Stimulated activated CD4-positive, alpha-beta T cell treated with anti-CD3 and anti-CD28 coated beads, Interleukin-1b, Interleukin-23, amount 100 ng/mL, for 1 hour (primary cell): ENCODE results near the gene SLC2A1.
A peak's percentile ranks its signal among the peaks of the same experiment; 100 is the strongest.

Experiments used
- DNase-seq, 2 donors: peaks; one replicate each; pipeline ENCODE4 v3.0.0-alpha.2; 2020; ENCODE audit warnings: low read depth in 2 of 2

Gene SLC2A1

GRCh38 chr1:42958488-42959319, at the start of gene SLC2A1:
Gene SLC2A1, minus strand, starts transcription at chr1:42958868. Its CDS starts 217 bp downstream, at chr1:42958651.
- DNase-seq, result peak; percentile 89 to 92

- no peak for DNase-seq
Measured at GRCh38 chr1:43007377-43008114, 48.9 kb upstream of the SLC2A1 start.

- no peak for DNase-seq
Measured at GRCh38 chr1:43005460-43006361, 47.0 kb upstream of the SLC2A1 start.

GRCh38 chr1:43004587-43005459, 46.2 kb upstream of the SLC2A1 start:
- DNase-seq, result no peak

GRCh38 chr1:43002766-43003165, 44.1 kb upstream of the SLC2A1 start:
- no peak for DNase-seq

- DNase-seq, result no peak
Measured at GRCh38 chr1:43002116-43002515, 43.4 kb upstream of the SLC2A1 start.

GRCh38 chr1:43001434-43001833, 42.8 kb upstream of the SLC2A1 start:
- no peak for DNase-seq

GRCh38 chr1:43000271-43000670, 41.6 kb upstream of the SLC2A1 start:
- DNase-seq, result no peak

- no peak for DNase-seq
Measured at GRCh38 chr1:42999308-42999707, 40.6 kb upstream of the SLC2A1 start.

- no peak for DNase-seq
Measured at GRCh38 chr1:42998386-42998785, 39.7 kb upstream of the SLC2A1 start.

- no peak for DNase-seq
Measured at GRCh38 chr1:42996384-42996970, 37.8 kb upstream of the SLC2A1 start.

- no peak for DNase-seq
Measured at GRCh38 chr1:42993502-42994136, 35.0 kb upstream of the SLC2A1 start.

- DNase-seq, result no peak
Measured at GRCh38 chr1:42992054-42992571, 33.4 kb upstream of the SLC2A1 start.

- no peak for DNase-seq
Measured at GRCh38 chr1:42990757-42991346, 32.2 kb upstream of the SLC2A1 start.

- no peak for DNase-seq
Measured at GRCh38 chr1:42983693-42984092, 25.0 kb upstream of the SLC2A1 start.

- no peak for DNase-seq
Measured at GRCh38 chr1:42983253-42983652, 24.6 kb upstream of the SLC2A1 start.

- no peak for DNase-seq
Measured at GRCh38 chr1:42982641-42983040, 24.0 kb upstream of the SLC2A1 start.

GRCh38 chr1:42981871-42982270, 23.2 kb upstream of the SLC2A1 start:
- DNase-seq, result no peak

- no peak for DNase-seq
Measured at GRCh38 chr1:42981255-42981805, 22.7 kb upstream of the SLC2A1 start.
